Measurements from ENCODE around the gene MAP3K15.

The MAP3K15 gene

DNA sequence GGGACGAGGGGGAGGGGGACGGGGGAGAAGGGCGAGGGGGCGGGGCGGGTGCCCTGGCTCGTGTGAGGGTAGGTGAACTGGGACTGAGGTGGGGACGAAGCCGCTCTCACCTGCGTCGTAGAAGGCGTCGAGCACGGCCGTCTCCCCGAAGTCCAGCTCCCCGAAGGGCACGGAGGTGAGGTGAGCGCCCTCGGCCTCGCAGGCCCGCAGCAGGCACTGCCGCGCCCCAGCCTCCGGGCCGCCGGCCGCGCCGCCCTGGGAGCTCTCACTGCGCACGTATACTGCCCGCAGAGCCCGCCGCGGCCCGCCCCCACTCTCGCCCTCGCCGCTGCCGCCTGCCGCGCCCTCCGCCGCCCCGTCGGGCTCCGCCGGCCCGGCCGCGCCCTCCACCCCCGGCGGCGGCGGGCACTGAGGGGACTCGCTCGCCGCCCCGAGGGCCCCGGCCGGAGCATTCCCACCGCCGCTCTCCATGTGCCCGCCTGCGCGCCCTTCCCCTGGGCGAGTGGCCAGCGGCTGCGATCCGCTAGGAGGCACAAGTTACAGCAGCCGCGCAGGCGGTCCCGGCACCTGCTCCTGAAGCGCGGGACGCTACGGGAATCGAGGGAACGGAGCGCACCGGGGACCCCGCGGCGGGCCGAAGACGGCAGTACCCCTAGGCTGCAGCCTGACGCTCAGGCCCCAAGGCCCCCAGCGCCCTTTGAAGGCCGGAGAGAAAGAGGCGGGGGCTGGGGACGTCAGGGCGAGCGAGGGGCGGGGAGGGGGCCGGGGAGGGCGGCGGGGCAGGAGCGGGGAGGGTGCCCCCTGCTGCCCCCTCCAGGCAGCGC, at the start of gene MAP3K15:
MAP3K15 (minus strand) TSS at position 718 of the 824 bp plus-strand sequence; CDS start at position 471, 247 bp downstream.
- DNase-seq: peak; percentile 56

GRCh38 chrX:19564606-19565005, 49.3 kb upstream of the MAP3K15 start:
- no peak for DNase-seq

- DNase-seq: no peak
Observed at GRCh38 chrX:19563746-19564145, 48.4 kb upstream of the MAP3K15 start.

DNA sequence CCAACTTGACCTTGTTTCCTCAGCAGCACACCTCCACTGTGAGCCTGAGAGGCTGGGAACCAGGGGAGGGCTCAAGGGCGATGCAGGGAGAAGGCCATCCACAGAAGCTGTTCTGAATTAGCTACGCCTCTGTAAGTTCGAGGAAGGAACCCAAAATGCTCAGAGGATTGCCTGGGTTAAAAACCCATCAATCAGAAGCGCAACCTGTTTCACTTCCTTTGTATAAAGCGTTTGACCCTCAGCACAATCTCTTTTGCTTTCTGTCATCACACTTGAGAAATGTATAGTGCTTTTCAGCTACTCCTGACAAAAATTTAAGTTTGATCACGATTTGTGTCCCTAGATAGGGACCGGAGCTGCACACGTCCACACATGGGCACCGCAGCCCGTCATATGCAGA, 48.0 kb upstream of the MAP3K15 start:
- DNase-seq: no peak

- DNase-seq: no peak
Observed at GRCh38 chrX:19560611-19561010, 45.3 kb upstream of the MAP3K15 start.

DNA sequence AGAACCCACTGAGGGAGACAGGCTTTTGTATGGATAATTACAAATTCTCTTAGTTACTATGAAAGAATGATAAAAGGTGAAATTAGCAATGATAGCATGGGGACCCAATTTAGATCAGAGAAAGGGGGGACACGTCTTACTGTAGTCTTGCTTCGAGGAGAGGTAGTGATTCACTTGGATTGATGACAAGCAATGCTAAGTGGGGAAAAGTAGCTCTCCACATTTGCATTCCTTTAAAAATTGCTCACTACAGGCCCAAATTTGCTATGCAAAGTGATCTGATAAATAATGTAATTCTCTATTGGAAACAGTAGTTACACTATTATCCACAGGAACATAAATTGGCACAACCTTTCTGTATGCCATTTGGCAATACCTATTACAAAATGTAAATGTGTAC, 42.5 kb upstream of the MAP3K15 start:
- DNase-seq: no peak

GRCh38 chrX:19556202-19556601, 40.9 kb upstream of the MAP3K15 start:
- DNase-seq: no peak

- no peak for DNase-seq
Observed at GRCh38 chrX:19555683-19556082, 40.4 kb upstream of the MAP3K15 start.

- DNase-seq: no peak
Observed at GRCh38 chrX:19555236-19555635, 39.9 kb upstream of the MAP3K15 start.

- no peak for DNase-seq
Observed at GRCh38 chrX:19554786-19555185, 39.5 kb upstream of the MAP3K15 start.

DNA sequence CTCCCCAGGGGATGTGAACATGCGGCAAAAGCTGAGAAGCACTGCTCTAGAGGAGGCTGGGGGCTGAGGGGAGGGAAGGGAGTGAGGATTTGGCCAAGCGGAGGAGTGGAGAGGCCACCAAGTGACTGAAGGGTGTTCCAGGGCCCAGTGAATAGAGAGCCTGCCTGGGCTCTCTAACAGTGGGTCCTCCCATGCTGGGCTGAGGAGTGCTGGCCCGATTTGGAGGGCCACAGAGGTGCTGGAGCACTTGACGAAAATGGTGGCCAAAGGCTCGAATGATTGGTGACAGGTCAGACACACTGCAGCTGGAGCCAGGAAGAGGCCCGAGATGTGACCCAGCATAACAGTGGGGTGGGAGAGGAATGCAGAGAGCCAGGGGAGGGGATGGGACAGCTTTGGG, 37.5 kb upstream of the MAP3K15 start:
- DNase-seq: no peak

DNA sequence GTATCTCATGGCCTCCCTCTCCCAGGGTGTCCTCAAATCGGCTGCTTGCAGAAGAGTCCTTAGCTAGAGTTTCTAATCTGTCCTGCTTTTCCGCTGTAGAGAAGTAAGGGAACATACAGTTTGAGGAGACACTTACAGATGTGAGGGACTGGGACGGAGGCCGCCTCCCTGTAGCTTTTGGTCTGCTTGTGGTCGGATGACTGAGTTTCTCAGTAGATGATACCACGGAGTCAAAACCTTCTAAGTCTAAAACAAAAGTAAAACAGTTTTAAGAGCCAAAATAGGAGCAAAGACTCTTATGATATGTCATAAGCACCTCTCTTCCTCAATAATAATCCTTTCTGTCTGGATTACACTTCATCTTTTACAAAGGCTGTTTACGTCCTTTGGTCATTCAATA, 34.5 kb upstream of the MAP3K15 start:
- DNase-seq: no peak

- DNase-seq: no peak
Observed at GRCh38 chrX:19548934-19549333, 33.6 kb upstream of the MAP3K15 start.

DNA sequence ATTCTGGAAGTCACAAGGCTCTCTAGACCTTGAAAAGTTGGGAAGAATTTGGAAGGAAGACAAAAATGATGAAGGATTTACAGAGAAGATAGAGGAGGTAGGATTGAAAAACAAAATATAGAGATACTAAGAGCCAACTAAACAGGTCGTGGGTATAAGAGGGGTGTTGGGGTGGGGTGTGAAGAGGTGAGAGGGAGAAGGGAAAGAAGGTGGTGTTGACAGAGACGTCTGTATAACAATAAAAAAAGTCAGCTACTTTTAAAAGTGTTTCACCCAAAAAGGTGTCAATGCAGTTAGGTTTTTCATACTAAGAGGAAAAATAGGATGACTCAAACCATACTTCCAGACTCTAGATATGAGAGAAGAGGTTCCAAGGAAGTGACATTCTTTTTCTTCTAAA, 33.0 kb upstream of the MAP3K15 start:
- no peak for DNase-seq

- no peak for DNase-seq
Observed at GRCh38 chrX:19545651-19546050, 30.3 kb upstream of the MAP3K15 start.

DNA sequence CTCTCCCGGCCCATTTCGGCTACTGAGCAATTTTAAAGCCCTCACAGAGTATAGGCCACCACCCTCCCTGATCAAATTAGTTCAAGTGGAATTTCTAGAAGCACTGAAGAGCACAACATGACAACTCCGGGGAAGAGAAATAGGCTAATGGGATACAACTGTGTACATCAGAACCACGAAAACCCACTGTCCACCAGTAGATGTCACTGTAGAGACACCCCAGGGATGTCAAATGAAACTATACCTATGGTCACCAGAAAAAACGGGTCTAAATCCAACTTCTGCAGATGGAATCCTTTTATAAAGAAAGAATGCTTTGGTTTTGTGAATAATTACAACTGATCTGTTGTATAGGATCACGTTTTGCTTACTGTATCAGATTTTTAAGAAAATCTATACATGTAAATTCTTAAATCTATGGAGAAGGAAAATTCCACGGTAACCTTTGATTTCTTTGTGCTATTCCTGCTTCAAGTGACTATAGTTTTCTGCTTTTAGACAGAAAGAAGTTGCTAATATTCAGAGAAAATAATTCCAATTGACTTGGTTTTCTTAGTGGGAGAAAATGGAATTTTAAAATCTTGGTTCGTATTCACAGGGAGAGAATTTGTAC, 29.5 kb upstream of the MAP3K15 start:
- no peak for DNase-seq

- no peak for DNase-seq
Observed at GRCh38 chrX:19543951-19544381, 28.7 kb upstream of the MAP3K15 start.

GRCh38 chrX:19543020-19543715, 27.9 kb upstream of the MAP3K15 start:
- no peak for DNase-seq

- DNase-seq: no peak
Observed at GRCh38 chrX:19541931-19542330, 26.6 kb upstream of the MAP3K15 start.

DNA sequence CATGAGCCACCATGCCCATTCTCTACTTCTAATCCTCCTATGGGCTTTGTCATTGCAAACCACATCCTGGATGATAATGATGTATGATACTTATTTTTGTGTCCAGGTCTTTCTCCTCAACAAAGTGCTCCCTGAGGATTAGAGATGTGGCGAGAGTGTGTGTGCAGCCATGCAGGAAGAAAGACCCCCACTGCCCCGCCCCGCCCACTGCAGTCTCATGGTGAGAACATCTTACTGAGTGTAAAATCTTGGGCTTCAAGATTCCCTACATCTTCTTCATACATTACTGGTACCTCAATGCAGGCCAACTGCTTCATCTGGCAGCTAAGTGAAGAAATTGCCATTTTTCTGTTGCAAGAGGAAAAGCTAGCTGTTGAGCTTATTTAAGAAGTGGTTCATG, 25.9 kb upstream of the MAP3K15 start:
- no peak for DNase-seq

- DNase-seq: no peak
Observed at GRCh38 chrX:19540076-19540475, 24.8 kb upstream of the MAP3K15 start.

DNA sequence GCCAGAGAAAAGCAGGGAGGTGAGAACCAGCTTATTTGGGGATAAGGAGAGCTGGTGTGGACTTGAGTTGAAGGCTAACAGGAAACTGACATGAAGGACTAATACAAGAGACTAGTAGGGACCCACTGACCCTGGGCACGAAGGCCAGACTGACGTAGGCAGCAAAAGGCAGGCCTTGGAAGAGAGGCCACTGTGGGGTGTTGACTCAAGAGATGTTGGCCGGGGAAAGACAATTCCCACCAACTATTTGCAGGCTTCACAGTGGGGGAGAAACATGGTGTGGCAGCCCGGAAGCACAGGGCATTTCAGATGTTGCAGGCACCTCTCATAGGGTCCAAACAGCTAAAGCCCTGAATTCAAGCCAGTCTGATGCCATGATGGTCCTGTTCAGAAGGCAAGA, 24.4 kb upstream of the MAP3K15 start:
- DNase-seq: no peak

DNA sequence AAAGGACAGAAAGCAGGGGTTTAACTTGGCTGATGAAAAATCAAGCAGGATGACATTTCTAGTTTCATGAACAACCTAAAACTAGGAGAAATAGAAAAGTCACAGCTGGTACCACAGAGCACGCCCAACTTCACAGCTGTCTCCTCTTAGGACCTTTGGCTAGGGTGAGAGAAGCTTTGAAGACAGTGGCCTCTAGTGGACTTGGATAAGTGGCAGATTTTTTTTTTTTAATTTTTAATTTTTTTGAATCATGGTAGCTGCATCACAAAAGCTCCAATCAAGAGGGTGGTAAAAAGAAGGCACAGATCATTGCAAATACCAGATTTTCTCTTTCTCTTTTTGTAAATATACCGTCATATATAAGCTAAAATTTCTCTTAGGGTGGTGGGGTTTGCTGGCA, 20.2 kb upstream of the MAP3K15 start:
- DNase-seq: no peak

DNA sequence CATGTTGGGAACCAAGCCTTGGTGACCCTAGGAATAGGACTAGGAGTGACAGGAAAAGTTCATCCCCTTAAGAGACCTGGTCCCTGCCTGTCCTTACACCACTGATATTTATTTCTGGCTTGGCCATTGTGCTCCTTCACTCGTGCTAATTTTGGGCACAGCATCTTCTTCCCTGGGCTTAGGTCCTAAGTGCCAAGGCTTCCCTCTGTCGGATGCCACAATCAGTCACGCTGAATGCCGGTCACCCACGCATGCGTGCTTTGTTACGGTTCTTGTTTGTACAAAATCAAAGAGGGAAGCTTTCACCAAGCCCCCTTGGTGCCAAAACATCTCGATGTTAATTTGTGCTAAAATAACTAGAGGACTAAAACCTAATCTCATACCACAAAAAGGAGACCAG, 17.4 kb upstream of the MAP3K15 start:
- no peak for DNase-seq

Data from activated CD8-positive, alpha-beta memory T cell treated with anti-CD3 and anti-CD28 coated beads, Interleukin-2, amount 50 U/mL, for 48 hours (primary cell).